ENCODE data around the gene ABI3. TPM values are rescaled to one million over a fixed set of nuclear protein-coding genes. Genes with fewer than 3 reads are reported as not detected.

Gene ABI3
- total and polyA plus RNA-seq, 9 of the 15 experiments (the other 6 are each of a cell fraction or from before 2014, with no cell fraction given), result not detected

GRCh38 chr17:49241692-49242397, 31.3 kb downstream of the ABI3 start (continued):
- TF ChIP-seq RBM25 (IDR thresholded peaks at IDR 0.05; ENCODE audit: low read depth, low read length, severe bottlenecking), result no peak
- no peak for TF ChIP-seq POLR2AphosphoS5 (IDR thresholded peaks at IDR 0.05; ENCODE audit: control insufficient read depth, insufficient read depth, low read depth, low read length)
- TF ChIP-seq ZNF407 (IDR thresholded peaks at IDR 0.05; ENCODE audit: low read depth), result no peak
- no peak for TF ChIP-seq HEY1 (CRISPR knock-in tag; IDR thresholded peaks at IDR 0.05; ENCODE audit: borderline replicate concordance)
- peak; percentile 27 to 60; a peak in 2 of 4 replicates for TF ChIP-seq MNT (conservative IDR thresholded peaks at IDR 0.05)
- TF ChIP-seq CEBPZ (IDR thresholded peaks at IDR 0.05; ENCODE audit: borderline replicate concordance, low read depth, low read length), result no peak
- TF ChIP-seq ELF1 (tag; IDR thresholded peaks at IDR 0.05), result no peak
- no peak for TF ChIP-seq ZNF212 (CRISPR knock-in tag; IDR thresholded peaks at IDR 0.05)
- TF ChIP-seq ZNF311 (CRISPR knock-in tag; IDR thresholded peaks at IDR 0.05), result no peak
- no peak for TF ChIP-seq SIX5 (IDR thresholded peaks at IDR 0.05; ENCODE audit: borderline replicate concordance in 1 of 2, insufficient read depth in 1 of 2, low read depth in 1 of 2, low read length in 2 of 2)
- TF ChIP-seq EGR1 (conservative IDR thresholded peaks at IDR 0.05), result 0 out of 2 replicates have a peak, but pooled peaks have one; percentile 25
- peak; percentile 83 for TF ChIP-seq TOE1 (IDR thresholded peaks at IDR 0.05; ENCODE audit: borderline replicate concordance)
- TF ChIP-seq TOE1 (CRISPR knock-in tag; IDR thresholded peaks at IDR 0.05; ENCODE audit: borderline replicate concordance, low read depth), result no peak

All from K562 (cell line).